HUES6 (cell line): ENCODE data around the gene NUP58.

ENCODE experiments used
- H3K27ac ChIP-seq: 2 replicates; pipeline ENCODE4 v1.7.0; 2013; ENCODE audit warnings: low read depth, mild to moderate bottlenecking, low read length, inconsistent platforms
- H3K27me3 ChIP-seq: 2 replicates; pipeline ENCODE4 v1.6.1; 2013; ENCODE audit warnings: low read length; ENCODE audit not compliant: control insufficient read depth, insufficient read depth
- H3K36me3 ChIP-seq: 2 replicates; pipeline ENCODE4 v1.6.1; 2013; ENCODE audit warnings: low read length; ENCODE audit not compliant: control insufficient read depth, insufficient read depth
- H3K4me1 ChIP-seq: 2 replicates; pipeline ENCODE4 v1.6.1; 2013; ENCODE audit warnings: low read length; ENCODE audit not compliant: control insufficient read depth, insufficient read depth
- H3K4me3 ChIP-seq: 2 replicates; pipeline ENCODE4 v1.5.1; 2013; ENCODE audit warnings: low read depth, low read length
- H3K9ac ChIP-seq: one replicate; pipeline ENCODE4 v1.6.1; 2013; ENCODE audit warnings: mild to moderate bottlenecking, low read length
- H3K9me3 ChIP-seq: 2 replicates; pipeline ENCODE4 v1.6.1; 2013; ENCODE audit warnings: low read depth, low read length; ENCODE audit not compliant: control insufficient read depth, insufficient read depth

The NUP58 gene

DNA sequence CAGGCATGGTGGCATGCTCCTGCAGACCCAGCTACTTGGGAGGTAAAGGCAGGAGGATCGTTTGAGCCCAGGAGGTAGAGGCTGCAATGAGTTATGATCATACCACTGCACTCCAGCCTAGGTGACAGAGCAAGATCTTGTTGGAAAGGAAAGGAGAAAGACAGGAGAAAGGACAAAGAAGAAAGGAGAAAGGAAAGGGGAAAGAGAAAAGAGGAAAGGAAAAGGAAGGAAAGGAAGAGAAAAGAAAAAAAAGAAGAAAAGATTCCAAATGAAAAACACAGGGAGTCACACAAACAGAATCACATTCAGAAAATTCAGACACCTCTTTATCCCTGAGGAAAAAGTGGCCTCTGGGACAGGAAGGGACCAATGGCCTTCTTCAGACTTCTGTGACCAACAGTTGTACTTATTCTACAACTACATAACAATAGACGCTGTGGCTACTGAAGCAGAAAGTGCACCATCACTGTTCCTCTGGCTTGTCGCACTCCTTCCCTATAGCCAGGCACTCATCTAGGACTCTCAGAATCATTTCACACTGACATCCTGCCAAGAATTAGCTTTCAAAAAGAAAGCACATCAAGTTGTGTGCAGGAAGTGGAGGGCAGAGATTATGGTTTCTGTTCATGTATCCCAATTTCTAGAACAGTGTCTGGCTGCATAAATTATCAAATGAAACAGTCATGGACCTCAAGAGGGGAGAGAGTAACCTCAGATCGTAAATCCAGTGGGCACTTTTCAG lies 20.1 kb upstream of the NUP58 start:
- no peaks in the 10 kb centered on the region for H3K27me3 ChIP-seq
- no peaks in the 10 kb centered on the region for H3K36me3 ChIP-seq
- no peak overlapping the region for H3K9ac ChIP-seq
- no peak overlapping the region for H3K4me3 ChIP-seq
- H3K27ac ChIP-seq = no peak overlapping the region
- H3K9me3 ChIP-seq = no peaks in the 10 kb centered on the region
- no peaks in the 10 kb centered on the region; the same call in 1 of the 2 replicates for H3K4me1 ChIP-seq

DNA sequence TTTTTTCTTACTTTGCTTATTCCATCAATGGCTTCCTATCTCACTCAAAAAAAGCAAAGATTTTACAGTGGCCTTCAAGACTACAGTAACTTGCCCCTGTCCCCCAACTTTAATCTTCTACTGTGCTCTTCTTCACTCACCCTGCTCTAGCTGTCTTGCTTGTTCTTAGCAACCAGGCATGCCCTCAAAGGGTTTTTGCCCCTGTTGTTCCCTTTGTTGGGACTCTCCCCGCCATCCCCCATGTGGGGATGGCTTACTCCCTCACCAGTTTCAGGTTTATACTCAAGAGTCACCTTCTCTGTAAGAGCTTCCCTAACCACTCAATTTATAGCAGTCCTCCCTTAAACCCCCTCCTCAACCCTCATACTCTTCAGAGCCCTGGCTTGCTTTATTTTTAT lies 19.5 kb upstream of the NUP58 start:
- no peak overlapping the region for H3K9ac ChIP-seq
- H3K27me3 ChIP-seq = no peaks in the 10 kb centered on the region
- no peaks in the 10 kb centered on the region for H3K36me3 ChIP-seq
- no peak overlapping the region for H3K4me3 ChIP-seq
- no peaks in the 10 kb centered on the region; the same call in 1 of the 2 replicates for H3K4me1 ChIP-seq
- no peaks in the 10 kb centered on the region for H3K9me3 ChIP-seq
- no peak overlapping the region for H3K27ac ChIP-seq

GRCh38 chr13:25286308-25286968 lies 15.0 kb upstream of the NUP58 start:
- H3K27ac ChIP-seq = no peak overlapping the region
- H3K9me3 ChIP-seq = no peaks in the 10 kb centered on the region
- no peaks in the 10 kb centered on the region for H3K27me3 ChIP-seq
- no peaks in the 10 kb centered on the region for H3K4me1 ChIP-seq
- H3K4me3 ChIP-seq = peak overlapping the region; percentile 90
- no peaks in the 10 kb centered on the region for H3K36me3 ChIP-seq
- H3K9ac ChIP-seq = peak overlapping the region; percentile 75

GRCh38 chr13:25286969-25287961 lies 14.2 kb upstream of the NUP58 start, which contains the start of gene MTMR6:
Gene MTMR6, minus strand, starts transcription at chr13:25287488. Its CDS starts 241 bp downstream, at chr13:25287247.
- Histone ChIP-seq H3K36me3 (no peaks in the 10 kb centered on the region), H3K27ac (peak within 1 kb of the TSS; percentile 27; the same call in 1 of the 2 replicates), H3K9me3 (no peaks in the 10 kb centered on the region), H3K27me3 (no peaks in the 10 kb centered on the region), H3K9ac (peak within 1 kb of the TSS; percentile 75), H3K4me1 (no peaks in the 10 kb centered on the region), H3K4me3 (peak within 1 kb of the TSS; percentile 90)

GRCh38 chr13:25288966-25289365 lies 12.5 kb upstream of the NUP58 start:
- Histone ChIP-seq H3K9me3 (no peaks in the 10 kb centered on the region), H3K27ac (no peak overlapping the region), H3K27me3 (no peaks in the 10 kb centered on the region), H3K9ac (no peak overlapping the region), H3K4me3 (no peak overlapping the region), H3K36me3 (no peaks in the 10 kb centered on the region), H3K4me1 (no peaks in the 10 kb centered on the region)

DNA sequence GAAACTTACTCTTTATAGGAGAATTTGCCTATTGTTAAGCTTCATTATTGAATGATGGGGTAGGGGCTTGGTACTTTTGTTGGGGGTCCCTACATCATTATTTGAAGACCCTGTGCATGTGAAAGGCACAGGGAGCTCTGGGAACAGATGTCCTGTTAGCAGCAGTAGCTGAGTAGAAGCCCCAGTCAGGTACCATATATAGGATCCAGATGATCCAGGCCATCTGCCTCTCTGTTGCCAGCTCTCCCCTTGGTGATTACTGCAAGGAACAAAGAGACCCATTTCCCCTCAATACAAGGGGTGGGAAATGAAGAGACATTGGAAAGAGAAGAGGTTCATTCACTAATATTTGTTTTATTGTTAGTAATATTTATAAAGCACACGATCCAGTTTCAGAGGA lies 9.7 kb upstream of the NUP58 start:
- no peak overlapping the region for H3K9ac ChIP-seq
- no peak overlapping the region for H3K27ac ChIP-seq

DNA sequence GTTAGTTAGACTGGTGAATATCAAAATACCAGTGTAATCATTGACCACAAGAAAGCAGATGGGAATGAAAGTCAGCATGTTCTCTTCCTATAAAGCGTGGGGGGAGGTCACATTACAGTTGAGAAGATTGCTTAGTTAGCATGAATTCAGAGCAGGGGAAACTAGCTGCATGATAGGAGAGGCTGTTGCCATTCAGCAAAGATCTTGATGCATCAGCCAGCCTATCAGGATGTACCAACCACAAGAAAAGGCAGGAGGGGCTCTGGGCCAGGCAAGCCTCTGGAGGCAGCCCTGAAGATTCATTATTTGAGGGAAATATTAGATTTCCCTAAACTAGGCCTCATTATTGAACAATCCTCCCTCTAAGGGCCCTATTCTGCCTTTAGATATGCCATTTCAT lies 9.1 kb upstream of the NUP58 start:
- H3K27ac ChIP-seq = no peak overlapping the region
- no peaks in the 10 kb centered on the region for H3K4me1 ChIP-seq
- no peaks in the 10 kb centered on the region for H3K9me3 ChIP-seq
- H3K27me3 ChIP-seq = peaks cover 21% of the 10 kb centered on the region
- no peak overlapping the region for H3K9ac ChIP-seq
- no peaks in the 10 kb centered on the region for H3K36me3 ChIP-seq
- H3K4me3 ChIP-seq = no peak overlapping the region

More for the DNA sequence above, 9.7 kb upstream of the NUP58 start:
- H3K4me3 ChIP-seq = no peak overlapping the region
- H3K36me3 ChIP-seq = no peaks in the 10 kb centered on the region
- H3K27me3 ChIP-seq = peaks cover 17% of the 10 kb centered on the region
- no peaks in the 10 kb centered on the region for H3K9me3 ChIP-seq
- no peaks in the 10 kb centered on the region for H3K4me1 ChIP-seq

GRCh38 chr13:25295228-25295627 lies 6.2 kb upstream of the NUP58 start:
- H3K4me3 ChIP-seq = no peak overlapping the region
- no peaks in the 10 kb centered on the region for H3K9me3 ChIP-seq
- no peak overlapping the region for H3K27ac ChIP-seq
- H3K36me3 ChIP-seq = no peaks in the 10 kb centered on the region
- H3K4me1 ChIP-seq = no peaks in the 10 kb centered on the region
- peaks cover 25% of the 10 kb centered on the region for H3K27me3 ChIP-seq
- H3K9ac ChIP-seq = no peak overlapping the region

- no peaks in the 10 kb centered on the region for H3K4me1 ChIP-seq
- H3K9ac ChIP-seq = no peak overlapping the region
- H3K9me3 ChIP-seq = no peaks in the 10 kb centered on the region
- H3K4me3 ChIP-seq = no peak overlapping the region
- H3K36me3 ChIP-seq = no peaks in the 10 kb centered on the region
- peaks cover 25% of the 10 kb centered on the region for H3K27me3 ChIP-seq
- no peak overlapping the region for H3K27ac ChIP-seq
Observed at GRCh38 chr13:25295701-25296100, 5.7 kb upstream of the NUP58 start.

GRCh38 chr13:25300861-25301346 lies 521 bp upstream of the NUP58 start:
- Histone ChIP-seq H3K4me1 (peaks cover 6% of the 10 kb centered on the region), H3K9me3 (no peaks in the 10 kb centered on the region), H3K9ac (peak overlapping the region; percentile 87), H3K27me3 (peaks cover 16% of the 10 kb centered on the region), H3K4me3 (peak overlapping the region; percentile 84), H3K36me3 (peaks cover 22% of the 10 kb centered on the region), H3K27ac (no peak overlapping the region)
